HG03378 (cell line): Measurements from ENCODE around the gene SF3A2.

Experiments used
- ATAC-seq: cut with Tn5 transposase; IDR thresholded peaks from one replicate; pipeline ENCODE4 v1.9.1; 2021; ENCODE audit warnings: mild to moderate bottlenecking, moderate library complexity; ENCODE audit not compliant: unreplicated experiment

The SF3A2 gene

DNA sequence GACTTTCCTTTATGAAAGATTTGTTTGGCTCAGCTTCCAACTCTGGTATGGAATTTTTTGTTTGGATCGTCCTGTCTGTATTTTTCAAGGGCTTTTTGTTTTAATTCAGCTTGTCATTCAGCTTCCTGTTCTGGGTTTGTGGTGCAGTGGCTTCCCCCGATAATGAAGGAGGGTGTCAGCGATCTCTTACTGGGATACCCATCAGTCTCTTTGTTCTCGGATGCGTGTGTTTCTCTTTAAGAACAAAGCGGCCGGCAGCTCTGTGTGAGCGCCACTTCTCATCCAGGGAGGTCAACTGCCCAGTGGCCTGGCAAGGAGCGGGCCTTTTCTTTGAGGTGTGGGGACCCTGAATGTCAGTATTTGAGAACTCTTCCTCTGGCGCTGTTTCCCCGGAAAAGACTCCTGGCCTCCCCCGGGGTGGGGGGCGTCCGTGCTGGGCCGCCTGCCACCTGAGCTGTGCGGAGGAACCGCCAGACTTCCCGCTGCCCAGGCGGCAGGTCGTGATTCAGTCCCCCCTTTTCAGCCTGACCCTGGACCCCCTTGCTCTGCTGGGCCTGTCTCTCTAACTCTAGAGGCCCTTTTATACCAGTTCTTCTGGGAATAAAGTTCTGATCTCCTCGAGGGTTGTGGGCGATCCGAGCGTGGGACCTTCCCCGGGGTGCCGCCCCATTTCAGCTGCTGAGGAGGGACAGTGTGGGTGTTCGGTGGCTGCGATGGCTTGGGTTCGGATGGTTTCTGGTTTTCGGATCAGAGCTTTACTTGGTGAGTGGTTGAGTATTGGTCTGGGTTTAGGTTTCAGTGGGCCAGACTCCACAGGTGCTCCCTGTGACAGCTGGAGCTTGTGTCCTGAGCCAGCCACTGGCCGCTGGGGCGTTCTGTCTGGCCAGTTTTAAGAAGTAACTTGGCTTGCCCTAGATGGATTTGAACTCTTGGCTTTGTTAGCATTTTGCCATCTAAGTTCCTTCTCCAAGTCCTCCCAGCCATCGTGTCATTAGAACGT, 3.4 kb downstream of the SF3A2 start:
- no peak for ATAC-seq

GRCh38 chr19:2240881-2241760, 4.5 kb downstream of the SF3A2 start:
- ATAC-seq = no peak

GRCh38 chr19:2242092-2242537, 5.5 kb downstream of the SF3A2 start:
- ATAC-seq = no peak

GRCh38 chr19:2242816-2243215, 6.2 kb downstream of the SF3A2 start:
- no peak for ATAC-seq

- ATAC-seq = no peak
Measured at GRCh38 chr19:2243274-2244124, 6.9 kb downstream of the SF3A2 start.

GRCh38 chr19:2244125-2244411, 7.4 kb downstream of the SF3A2 start:
- no peak for ATAC-seq

DNA sequence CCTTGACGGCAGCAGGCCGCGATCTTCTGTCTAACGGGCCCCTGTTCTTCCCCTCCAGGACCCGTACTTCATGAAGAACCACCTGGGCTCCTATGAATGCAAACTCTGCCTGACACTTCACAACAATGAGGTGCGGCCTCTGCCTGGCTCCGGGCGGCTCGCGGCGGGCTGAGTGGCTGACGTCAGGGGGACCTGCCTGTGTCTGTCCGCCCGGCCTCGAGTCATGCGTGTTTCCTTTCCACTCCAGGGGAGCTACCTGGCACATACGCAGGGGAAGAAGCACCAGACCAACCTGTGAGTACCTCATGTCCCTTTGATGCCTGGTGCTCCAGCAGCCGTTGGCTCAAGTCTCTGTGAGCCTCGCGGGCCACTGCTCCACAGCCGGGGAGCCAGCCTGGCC, 7.9 kb downstream of the SF3A2 start:
- ATAC-seq = no peak

- ATAC-seq = no peak
Measured at GRCh38 chr19:2245273-2245672, 8.6 kb downstream of the SF3A2 start.

DNA sequence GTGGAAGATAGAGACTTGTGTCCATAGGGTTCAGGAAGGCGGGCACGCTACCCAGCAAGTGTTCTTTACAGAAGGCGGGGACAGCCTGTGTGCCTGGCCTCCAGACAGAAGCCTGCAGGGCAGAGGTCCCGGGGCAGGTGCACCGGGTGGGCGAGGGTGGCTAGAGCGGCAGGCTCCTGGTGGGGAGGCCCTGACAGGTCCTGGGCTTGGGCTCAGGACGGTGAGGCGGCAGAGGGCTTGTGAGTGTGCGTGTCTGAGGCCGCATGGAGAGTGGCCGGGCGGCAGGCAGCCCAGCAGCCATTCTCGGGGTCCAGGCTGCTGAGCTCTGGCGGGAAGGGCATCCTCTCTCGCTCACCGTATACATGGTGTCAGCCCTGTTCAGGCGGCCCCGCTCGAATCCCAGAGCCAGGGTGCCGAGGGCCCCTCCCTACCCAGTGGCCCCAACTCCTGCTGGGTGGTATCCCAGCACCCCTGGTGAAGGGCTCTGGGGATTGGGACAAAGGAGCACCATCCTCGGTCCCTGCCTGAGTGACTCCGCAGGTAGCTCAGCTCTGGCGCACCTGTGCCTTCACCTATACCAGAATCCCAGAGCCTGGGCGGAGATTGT, 9.5 kb downstream of the SF3A2 start:
- ATAC-seq = no peak

DNA sequence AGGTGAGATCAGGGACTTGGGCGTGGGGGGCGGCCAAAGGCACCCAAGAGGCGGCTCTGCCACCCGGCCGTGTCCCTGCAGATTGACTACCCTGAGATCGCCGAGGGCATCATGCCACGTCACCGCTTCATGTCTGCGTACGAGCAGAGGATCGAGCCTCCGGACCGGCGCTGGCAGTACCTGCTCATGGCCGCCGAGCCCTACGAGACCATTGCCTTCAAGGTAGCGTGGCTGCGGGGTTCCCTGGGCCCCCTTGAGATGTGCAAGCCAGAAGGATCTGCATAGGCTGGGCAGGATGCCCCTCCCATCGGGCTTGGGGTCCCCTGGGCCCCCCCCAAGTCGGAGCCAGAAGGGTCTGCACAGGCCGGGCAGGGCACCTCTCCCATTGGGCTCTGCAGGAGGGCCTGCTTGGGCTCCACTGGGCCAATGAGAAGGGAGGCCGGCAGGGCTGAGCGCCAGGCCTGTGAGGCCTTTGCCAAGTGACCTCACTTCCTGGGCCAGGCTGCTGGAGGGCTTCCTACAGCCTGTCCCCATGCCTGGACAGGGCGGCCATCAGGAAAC, 10.3 kb downstream of the SF3A2 start:
- ATAC-seq = no peak

DNA sequence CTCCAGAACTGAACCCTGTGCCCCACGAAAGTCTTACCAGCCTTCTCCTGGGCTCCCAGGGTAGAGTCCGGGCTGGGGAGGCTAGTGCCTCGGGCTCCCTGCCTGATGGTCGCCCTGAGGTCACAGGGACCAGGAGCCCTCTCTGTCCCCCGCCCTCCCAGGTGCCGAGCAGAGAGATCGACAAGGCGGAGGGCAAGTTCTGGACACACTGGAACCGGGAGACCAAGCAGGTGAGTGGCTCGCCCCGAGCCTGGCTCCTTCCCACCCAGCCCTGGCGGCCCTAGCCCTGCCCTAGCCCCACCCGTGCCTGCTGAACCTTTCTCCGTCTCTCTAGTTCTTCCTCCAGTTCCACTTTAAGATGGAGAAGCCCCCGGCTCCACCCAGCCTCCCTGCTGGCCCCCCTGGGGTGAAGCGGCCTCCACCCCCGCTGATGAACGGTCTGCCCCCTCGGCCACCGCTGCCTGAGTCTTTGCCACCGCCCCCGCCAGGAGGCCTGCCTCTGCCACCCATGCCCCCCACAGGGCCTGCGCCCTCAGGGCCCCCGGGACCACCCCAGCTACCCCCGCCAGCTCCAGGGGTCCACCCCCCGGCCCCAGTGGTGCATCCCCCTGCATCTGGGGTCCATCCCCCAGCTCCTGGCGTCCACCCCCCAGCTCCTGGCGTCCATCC, 10.9 kb downstream of the SF3A2 start:
- ATAC-seq = no peak

- no peak for ATAC-seq
Measured at GRCh38 chr19:2248136-2249009, 11.7 kb downstream of the SF3A2 start.

DNA sequence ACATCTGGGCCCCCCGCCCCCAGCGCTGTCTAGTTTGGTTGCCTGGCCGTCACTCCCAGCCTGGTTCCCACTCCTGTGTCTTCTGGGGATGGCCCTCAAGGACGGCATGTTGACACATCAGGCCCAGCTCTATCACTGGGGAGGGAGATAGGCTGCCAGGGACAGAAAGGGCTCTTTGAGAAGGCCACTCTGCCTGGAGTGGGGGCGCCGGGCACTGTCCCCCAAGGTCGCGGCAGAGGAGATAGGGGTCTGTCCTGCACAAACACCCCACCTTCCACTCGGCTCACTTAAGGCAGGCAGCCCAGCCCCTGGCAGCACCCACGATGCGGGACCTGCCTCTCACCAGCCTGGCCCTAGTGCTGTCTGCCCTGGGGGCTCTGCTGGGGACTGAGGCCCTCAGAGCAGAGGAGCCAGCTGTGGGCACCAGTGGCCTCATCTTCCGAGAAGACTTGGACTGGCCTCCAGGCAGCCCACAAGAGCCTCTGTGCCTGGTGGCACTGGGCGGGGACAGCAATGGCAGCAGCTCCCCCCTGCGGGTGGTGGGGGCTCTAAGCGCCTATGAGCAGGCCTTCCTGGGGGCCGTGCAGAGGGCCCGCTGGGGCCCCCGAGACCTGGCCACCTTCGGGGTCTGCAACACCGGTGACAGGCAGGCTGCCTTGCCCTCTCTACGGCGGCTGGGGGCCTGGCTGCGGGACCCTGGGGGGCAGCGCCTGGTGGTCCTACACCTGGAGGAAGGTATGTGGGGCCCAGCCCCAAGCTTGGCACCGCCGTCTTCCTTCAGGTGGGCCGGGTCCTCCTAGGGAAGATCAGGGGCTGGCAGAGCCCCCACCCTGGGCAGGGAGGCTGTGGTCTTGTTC, 12.6 kb downstream of the SF3A2 start, which contains the start of gene AMH:
Gene AMH, plus strand, starts transcription at position 314 of the 857 bp plus-strand sequence. Its CDS starts 10 bp downstream, at position 324.
- no peak for ATAC-seq

GRCh38 chr19:2249880-2250765, 13.5 kb downstream of the SF3A2 start:
- no peak for ATAC-seq

DNA sequence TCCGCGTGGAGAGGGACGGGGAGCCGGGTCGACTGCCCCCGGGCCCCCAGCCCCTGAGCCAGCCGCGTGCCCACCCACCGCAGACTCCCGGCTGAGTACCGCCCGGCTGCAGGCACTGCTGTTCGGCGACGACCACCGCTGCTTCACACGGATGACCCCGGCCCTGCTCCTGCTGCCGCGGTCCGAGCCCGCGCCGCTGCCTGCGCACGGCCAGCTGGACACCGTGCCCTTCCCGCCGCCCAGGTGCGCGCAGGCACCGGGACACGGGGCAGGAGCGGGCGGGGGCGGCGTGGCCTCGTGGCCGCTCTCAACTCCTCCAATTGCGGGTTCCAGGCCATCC, 14.1 kb downstream of the SF3A2 start:
- no peak for ATAC-seq

- ATAC-seq = no peak
Measured at GRCh38 chr19:2251106-2252054, 14.8 kb downstream of the SF3A2 start.
